ENCODE data around the gene HS3ST4.

Gene HS3ST4

DNA sequence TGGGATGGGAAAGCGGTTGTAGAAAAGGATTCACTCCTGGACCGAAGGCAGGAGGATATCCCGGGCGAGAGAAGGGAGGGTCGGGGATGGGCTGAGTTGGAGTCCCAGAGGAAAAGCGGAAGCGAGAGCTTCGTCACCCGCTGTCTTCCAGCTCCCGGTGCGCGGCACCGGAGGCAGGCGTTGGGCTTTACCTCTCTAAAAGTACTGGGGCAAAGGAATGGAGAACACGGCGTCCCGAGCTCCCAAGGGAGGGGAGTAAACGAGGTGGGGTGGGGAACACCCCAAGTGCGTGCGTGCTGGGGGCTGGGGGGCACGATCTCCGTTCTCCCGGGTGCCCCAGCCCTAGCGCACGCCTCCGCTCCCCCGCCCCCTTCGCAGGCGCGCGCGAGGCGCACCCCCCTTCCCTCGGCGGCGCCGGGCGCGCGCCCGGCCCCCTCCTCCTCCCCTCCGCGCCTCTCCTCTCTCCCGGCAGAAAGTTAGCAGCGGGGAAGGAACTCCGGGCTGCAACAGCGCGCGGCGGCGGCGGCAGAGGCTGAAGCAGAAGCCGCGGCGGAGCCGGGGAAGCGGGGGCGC, at the start of gene HS3ST4:
Gene HS3ST4 (plus strand): TSS at position 441 of the 573 bp plus-strand sequence.
- no peak for DNase-seq (ENCODE audit: low spot score)

DNA sequence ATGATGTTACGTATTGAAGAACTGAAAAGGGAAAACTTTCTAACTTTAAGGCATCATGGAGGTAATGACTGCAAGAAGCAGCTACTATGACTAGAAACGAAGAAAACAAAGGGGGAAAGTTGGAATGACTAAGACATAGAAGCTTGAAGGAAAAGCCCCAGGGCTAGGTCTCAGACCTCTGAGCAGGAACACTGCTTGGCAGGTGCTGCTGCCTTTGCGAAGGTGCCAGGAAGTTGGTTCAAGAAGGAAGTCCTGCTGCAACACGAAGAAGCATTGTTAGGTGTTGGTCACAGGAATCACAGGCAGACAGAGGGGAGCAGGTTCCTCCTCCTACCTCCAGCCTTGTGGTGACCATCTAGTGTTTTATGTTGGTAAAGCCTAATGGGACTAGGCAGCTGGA, 48.1 kb upstream of the HS3ST4 start:
- no peak for DNase-seq (ENCODE audit: low spot score)

DNA sequence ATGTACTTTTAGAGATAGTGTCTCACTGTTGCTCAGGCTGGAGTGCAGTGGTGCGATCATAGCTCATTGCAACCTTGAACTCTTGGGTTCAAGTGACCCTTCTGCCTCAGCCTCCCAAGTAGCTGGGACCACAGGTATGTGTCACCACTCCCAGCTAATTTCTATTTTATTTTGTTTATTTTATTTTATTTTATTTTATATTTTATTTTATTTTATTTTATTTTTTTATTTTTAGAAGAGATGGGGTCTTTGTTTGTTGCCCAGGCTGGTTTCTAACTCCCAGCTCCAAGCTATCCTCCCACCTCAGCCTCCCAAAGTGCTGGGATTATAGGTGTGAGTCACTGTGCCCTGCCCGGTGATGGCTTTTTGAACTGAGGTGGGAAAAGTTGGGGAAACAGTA, 35.1 kb upstream of the HS3ST4 start:
- DNase-seq (ENCODE audit: low spot score) = no peak

DNA sequence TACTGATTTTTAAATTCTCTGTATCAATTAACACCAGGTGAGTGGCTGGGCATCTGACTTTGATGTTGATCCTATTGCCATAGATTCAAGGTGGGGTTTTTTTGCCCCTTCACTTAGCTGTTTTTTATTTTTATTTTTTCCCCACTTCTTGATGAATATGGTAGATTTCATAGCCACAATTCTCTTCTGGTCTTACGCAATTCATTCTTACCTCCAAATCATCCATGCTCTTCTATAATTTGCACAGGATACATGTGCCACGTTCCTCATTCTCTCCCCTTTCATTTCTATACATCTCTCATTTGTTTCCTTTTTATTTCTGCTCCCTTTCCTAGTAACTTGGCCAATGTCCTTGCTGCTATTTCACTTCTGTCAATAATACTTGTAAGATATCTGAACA, 14.9 kb upstream of the HS3ST4 start:
- DNase-seq (ENCODE audit: low spot score) = no peak

DNA sequence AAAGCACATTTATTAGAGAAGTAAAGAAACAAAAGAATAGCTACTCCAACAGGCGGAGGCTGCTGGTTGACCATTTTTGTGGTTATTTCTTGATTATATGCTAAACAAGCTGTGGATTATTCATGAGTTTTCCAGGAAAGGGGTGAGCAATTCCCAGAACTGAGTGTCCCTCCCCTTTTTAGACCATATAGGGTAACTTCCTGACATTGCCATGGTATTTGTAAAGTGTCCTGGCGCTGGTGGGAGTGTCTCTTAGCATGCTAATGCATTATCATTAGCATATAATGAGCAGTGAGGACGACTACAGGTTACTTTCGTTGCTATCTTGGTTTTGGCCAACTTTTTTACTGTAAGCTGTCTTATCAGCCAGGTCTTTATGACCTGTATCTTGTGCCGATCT, 12.2 kb upstream of the HS3ST4 start:
- no peak for DNase-seq (ENCODE audit: low spot score)

DNA sequence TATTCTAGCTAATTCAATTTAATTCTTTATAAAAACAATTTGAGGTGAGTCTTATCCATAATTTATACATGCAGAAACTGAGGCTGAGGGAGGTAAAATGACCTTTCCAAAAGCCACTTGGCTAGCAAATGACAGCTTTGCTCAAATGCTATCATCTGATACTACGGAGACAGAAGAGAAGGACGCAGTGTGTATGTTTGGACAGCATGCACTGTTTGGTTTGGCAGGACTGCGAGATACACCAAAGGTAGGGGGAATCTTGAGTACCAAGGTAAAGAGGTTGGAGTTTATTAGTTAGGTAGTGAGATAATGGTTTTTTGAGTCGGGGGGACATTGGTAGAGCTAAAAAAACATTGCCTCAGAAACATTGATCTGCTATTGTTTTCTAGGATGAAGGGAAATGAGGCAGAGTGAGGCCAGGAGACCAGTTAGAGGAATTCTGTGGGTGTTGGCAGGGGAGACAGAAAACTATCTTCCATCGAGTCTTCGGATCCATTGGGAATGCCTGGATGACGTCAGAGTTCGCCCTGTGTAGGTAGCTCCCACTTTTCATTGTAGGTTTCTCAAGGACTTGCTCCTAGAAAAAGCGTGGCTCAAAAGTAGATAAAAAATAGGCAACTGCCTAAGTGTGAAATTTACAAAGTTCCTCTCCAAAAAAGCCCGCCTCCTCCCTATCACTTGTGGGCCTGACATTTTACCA, 2.5 kb upstream of the HS3ST4 start:
- DNase-seq (ENCODE audit: low spot score) = no peak

DNA sequence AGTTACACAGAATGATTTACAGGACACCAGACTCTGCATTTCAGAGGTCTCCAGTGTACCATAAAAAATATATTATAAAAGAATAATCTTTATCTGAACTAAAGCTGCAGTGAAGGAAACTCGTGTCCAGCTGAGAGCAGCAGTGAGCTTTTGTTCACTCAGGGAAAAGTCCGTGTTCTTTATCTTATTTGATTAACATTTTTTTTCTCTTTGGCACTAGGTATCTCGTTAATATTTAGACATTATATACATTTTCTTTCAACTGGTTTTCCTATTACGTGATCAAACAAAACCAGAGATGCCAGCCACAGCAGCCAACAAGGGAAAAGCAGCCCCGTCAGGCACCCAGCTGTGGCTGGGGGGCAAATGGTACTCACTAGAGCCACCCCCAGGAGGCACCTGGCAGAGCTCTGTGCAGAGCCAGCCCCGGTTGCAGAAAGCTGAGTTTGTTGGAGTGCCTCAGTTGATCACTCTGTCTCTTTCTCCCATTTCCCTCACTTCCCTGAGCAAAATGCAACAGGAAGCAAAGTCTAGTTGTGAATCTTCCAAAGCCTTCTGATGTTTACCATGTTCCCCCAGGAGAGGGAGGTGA, 1.1 kb upstream of the HS3ST4 start:
- DNase-seq (ENCODE audit: low spot score) = no peak

DNA sequence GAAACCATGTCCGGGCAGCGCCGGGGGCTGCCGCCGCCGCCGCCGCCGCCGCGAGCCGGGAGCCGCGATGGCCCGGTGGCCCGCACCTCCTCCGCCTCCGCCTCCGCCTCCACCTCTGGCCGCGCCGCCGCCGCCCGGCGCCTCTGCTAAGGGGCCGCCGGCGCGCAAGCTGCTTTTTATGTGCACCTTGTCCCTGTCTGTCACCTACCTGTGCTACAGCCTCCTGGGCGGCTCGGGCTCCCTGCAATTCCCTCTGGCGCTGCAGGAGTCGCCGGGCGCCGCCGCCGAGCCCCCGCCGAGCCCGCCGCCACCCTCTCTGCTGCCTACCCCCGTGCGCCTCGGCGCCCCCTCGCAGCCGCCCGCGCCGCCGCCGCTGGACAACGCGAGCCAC, 587 bp downstream of the HS3ST4 start:
- DNase-seq (ENCODE audit: low spot score) = no peak

DNA sequence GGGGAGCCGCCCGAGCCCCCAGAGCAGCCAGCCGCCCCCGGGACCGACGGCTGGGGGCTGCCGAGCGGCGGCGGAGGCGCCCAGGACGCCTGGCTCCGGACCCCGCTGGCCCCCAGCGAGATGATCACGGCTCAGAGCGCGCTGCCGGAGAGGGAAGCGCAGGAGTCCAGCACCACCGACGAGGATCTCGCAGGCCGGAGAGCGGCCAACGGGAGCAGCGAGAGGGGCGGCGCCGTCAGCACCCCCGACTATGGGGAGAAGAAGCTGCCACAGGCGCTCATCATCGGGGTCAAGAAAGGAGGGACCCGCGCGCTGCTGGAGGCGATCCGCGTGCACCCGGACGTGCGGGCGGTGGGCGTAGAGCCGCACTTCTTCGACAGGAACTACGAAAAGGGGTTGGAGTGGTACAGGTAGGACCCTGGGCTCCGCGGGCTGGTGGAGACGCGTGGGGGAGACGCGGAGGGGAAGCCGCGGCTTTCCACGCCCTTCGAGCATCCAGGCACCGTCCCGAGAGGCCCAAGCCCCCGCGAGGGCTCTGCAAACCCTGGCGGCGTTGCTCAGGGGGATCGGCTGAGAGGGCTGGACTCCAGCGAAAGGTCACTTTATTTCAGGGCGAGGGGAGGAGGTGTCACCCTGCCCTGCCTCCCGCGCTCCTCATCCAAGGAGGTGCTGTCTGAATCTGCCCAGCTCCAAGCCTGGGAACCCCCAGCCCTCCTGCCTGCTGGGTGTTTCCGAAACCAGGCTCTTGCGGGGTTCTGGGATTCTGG, 1.2 kb downstream of the HS3ST4 start:
- DNase-seq (ENCODE audit: low spot score) = no peak

DNA sequence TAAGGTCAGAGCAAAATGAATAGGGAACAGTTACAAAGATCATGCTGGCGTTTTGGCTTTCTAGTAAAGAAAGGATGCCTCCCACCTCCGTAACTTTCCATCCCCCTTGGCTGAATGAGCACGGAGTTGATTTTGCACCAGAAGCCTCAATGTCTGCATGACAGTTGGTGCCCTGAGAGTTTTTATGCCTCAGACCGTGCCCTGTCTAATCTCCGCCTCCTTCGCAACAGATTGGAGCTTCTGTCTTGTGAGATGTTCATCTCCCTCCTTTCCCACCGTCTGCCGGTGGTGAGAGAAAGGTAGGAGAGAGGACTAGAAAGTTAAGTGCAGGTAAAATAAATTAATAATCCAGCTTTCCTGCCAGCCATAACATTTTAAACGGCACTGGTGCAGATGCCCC, 1.9 kb downstream of the HS3ST4 start:
- no peak for DNase-seq (ENCODE audit: low spot score)

DNA sequence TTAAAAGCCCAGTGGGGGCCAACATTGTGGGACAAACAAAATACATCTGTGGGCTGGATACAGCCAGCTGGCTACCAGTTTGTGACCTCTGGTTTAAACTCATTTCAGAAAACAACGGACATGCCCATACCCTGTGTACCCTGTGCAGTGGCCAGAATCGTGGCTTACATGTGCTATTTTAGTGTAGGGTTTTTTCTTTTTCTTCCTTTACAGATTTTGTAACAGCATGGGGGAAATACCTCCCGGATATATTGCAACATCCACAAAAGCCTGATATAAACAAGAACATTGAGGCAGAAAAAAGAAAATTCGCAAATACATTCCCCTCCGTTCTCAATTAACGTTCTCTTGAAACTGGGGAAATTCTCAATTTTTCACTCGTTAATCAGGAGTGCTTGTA, 7.3 kb downstream of the HS3ST4 start:
- no peak for DNase-seq (ENCODE audit: low spot score)

DNA sequence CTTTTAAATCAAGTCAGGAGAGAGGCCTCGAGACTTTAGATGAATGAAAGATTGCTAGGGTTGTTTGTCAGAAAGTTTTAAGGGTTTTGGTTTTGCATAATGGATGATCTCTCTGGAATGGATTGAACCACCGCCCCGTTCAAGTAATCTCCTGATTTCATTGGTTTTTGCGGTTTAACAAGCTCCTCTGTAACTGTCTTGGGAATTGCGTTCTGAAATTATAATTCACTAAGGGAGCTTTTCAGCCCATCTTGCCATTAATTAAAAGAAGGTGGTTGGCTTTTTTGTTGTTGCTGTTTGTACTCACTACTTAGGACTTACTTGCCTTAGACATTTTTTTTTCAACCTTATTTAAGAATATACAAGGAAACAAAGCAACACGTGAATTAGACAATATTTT, 8.8 kb downstream of the HS3ST4 start:
- no peak for DNase-seq (ENCODE audit: low spot score)

DNA sequence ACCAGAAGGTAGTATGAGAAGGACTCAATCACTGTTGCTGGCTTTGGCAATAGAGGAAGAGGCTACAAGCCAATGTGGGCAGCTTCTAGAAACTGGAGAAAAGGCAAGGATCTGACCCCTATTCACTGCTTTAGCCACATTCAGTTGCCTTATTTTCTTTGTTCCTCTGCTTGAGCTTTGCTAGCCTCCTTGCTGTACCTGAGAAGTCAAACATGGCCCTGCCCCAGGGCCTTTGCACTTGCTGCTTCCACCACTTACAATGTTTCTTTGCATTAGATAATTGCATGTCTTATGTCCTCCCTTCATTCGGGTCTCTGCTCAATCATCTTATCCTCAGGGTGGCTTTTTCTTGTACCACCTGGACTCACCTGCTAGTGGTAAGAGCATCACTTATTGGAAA, 15.8 kb downstream of the HS3ST4 start:
- DNase-seq (ENCODE audit: low spot score) = no peak

DNA sequence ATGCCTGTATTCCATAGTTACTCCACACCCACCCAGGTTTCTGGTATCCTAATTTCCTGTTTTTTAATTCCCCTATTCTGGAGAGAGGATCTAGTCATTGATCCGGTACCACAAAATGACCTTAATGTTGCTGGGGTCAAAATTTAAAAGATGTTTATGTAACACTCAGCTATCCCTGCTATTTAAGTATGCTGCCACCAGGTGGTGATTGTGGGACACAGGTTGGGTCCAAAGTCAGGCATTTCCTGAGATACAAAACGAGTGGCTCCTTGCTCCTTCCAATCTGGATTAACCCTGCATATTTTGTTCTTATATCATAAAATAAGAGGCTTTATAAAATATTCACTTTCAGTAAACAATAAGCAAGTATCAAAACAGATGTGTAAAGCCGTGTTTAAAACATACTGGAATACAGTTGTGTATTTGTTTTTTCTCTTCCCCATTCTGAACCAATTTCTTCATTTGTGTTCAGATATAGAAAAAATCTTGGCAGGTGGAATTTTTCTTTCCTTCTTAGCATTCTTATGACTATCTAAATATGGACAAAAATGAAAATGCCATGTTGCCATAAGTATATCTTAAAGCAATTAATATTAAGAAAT, 16.3 kb downstream of the HS3ST4 start:
- no peak for DNase-seq (ENCODE audit: low spot score)

DNA sequence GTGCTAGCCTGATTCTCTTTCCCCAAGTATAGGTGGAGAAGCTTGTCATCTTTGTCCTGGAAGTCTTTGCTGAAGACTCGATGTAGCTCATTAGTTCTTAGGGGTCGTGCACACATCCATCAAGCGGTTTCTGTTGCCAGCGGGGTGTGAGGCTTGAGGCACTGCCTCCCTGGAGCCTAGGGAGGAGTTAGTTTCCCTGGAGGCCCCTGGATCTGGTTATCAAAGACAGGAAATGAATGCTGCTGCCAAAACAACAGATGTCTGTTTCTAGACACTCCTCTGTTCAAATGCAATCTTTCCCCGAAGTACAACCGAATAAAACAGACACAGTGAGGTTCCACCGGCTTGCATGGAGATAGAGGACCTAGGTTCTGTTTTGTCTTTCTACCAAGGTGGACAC, 17.5 kb downstream of the HS3ST4 start:
- no peak for DNase-seq (ENCODE audit: low spot score)

DNA sequence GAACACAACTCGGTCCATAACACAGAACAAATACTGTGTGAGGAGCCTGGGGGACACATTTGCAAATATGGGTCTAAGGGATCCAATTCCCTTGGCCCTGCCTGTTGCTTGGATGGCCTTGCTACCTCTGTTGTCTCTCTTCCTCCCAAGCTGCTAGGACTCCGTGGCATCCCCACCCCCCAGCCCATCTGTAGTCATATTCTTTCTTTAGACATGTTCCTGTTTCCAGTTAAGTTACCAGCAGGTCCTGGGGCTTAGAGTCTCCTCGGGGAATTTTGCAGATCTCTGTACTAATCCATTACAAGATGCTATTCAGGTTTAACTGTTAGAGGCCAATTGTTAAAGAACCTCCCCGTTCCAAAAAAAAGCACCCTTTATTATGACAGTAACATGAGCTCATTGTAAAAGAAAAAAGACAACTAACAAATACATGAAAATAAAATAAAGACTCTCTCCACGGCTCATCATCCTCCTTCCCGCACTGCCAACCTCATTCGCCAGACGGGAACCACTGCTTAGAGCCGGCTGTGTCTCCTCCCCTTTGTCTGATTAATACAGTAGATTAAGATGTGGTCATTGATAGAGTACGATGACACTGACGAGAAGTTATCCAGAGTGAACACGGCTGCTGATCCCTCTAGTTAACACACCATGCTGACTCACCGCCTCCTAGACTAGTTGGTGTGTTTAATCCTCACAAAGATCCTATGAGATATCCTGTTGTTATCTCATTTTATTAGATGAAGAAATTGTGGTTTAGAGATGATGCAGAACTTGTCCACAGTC, 22.2 kb downstream of the HS3ST4 start:
- DNase-seq (ENCODE audit: low spot score) = no peak

DNA sequence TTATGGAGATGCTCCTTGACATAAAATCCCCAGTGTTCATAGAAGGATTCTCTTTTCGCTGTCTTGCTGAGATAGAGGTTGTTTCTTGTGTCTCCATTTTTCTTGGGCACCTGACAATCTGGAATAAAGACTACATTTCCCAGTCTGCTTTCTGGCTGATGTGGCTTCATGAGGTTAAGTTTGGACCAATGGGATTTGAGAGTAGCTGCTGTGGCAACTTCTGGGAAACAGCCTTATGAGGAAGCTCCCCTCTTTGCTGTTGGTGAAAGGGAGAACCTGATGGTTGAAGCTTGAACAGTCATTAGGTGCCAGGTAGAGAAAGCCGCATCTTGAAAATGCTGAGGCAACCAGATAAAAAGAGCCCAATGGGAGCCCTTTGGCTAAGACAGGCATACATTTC, 24.4 kb downstream of the HS3ST4 start:
- no peak for DNase-seq (ENCODE audit: low spot score)

DNA sequence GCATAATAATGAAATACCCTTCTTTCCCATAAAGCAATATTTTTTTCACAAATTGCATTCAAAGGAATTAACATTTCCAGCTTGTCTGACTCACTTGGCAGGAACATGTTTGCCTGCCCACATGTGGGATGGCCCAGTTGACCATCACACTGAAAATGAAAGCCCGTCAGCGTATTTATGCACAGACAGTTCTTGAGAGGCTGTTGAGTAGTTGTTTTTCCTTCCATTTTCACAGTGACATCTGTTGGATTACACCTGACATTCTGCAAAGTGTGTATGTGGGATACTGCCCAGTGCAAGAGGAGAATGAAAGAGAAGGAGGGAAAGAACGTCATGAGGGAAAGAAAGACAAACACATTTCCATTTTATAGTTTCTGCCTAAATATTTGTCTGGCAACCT, 29.7 kb downstream of the HS3ST4 start:
- DNase-seq (ENCODE audit: low spot score) = no peak

DNA sequence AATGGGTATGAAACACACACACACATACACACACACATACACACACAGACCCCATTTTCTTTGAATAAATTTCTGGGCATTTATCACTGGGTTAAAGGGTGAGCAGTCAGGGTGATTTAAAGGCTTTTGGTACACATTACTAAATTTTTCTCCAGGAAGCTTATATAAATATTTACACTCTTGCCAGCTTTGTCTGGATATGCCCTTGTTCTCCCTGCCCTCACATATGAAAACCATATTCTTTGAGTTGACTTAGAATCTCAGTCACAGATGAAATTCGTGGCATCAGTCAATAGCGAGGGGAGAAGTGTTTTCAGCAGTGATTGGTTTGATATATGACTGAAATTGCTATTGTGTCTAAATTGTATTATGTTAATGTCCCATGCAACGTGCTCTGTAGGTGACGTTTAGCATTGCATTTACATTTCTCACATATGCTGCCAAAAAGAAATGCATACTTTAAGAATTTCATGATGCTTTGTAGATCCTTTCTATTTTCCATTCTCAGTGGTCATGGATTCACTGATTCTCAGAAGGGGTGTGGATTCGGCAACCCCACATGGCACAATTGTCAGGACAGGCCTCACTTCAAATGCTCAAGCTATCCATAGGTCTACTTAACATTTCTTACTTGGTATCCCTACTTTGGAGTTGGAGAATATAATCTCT, 34.8 kb downstream of the HS3ST4 start:
- DNase-seq (ENCODE audit: low spot score) = no peak

DNA sequence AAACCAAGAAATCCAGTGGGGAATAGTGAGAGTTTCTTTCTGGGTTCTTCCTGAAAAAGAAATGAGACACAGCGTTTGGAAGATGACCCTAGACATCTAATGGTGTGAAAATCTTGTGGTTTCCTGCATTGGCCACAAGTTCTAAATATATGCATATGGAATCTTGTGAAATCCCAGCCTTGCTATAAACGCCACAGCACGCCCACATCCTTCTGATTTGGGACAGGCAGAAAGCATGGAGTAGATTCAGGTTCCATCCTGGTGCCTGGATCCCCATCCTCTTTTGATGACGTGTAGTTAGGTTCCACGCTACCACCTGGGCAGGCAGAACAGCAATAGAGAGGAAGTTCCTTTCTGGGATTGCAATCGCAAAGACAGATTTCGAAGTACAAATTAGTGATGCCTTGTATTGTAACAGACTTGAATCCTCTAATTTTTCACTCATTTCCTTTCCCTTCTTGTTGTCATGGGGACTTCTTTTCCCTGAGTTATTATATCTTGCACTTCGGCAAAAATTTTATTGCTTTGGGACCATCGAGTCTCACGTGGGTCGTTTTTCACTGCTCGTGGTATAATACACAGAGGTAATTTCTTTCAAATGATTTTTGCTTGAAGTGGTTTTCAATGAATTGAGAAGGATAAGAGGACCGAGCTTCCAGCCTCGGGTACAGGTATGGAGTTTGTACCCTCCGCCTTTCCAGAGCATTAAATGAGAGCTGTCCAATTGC, 37.6 kb downstream of the HS3ST4 start:
- no peak for DNase-seq (ENCODE audit: low spot score)

DNA sequence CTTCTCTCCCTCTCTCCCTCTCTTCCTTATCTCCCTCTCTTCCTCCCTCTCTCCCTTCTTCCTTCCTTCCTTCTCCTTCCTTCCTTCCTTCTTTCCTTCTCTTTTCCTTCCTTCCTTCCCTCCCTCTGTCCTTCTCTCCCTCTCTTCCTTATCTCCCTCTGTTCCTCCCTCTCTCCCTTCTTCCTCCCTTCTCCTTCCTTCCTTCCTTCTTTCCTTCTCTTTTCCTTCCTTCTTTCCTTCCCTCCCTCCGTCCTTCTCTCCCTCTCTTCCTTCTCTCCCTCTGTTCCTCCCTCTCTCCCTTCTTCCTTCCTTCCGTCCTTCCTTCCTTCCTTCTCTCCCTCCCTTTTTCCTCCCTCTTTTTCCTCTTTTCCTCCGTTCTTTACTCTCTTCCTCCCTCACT, 38.6 kb downstream of the HS3ST4 start:
- no peak for DNase-seq (ENCODE audit: low spot score)

Data from COLO829 (cell line).